ENCODE results near the gene BPIFB1. TPM values are rescaled to one million over a fixed set of nuclear protein-coding genes. Genes with fewer than 3 reads are reported as not detected.

Gene BPIFB1
- total RNA-seq, 1 donor from 2014 or later: not detected

GRCh38 chr20:33252460-33252859, 30.6 kb upstream of the BPIFB1 start:
- no peaks in the 10 kb centered on the region for H3K4me1 Mint-ChIP-seq
- H3K36me3 Mint-ChIP-seq: no peaks in the 10 kb centered on the region
- no peaks in the 10 kb centered on the region for H3F3A ChIP-seq (ENCODE audit: low read depth)
- no peak overlapping the region for H2AFZ ChIP-seq (replicated peaks)
- no peaks in the 10 kb centered on the region for H3K9me3 Mint-ChIP-seq
- TF ChIP-seq, protein P1, sequence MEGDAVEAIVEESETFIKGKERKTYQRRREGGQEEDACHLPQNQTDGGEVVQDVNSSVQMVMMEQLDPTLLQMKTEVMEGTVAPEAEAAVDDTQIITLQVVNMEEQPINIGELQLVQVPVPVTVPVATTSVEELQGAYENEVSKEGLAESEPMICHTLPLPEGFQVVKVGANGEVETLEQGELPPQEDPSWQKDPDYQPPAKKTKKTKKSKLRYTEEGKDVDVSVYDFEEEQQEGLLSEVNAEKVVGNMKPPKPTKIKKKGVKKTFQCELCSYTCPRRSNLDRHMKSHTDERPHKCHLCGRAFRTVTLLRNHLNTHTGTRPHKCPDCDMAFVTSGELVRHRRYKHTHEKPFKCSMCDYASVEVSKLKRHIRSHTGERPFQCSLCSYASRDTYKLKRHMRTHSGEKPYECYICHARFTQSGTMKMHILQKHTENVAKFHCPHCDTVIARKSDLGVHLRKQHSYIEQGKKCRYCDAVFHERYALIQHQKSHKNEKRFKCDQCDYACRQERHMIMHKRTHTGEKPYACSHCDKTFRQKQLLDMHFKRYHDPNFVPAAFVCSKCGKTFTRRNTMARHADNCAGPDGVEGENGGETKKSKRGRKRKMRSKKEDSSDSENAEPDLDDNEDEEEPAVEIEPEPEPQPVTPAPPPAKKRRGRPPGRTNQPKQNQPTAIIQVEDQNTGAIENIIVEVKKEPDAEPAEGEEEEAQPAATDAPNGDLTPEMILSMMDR (IDR thresholded peaks at IDR 0.05): no peak
- no peak for TF ChIP-seq EZH2phosphoT487 (IDR thresholded peaks at IDR 0.05)
- TF ChIP-seq EZH2 (IDR thresholded peaks at IDR 0.05): no peak
- no peak overlapping the region for H3K9ac ChIP-seq
- H3K9me3 ChIP-seq (ENCODE audit: low read depth): no peaks in the 10 kb centered on the region
- H3K4me2 ChIP-seq: no peak overlapping the region
- H3K27ac ChIP-seq: no peak overlapping the region
- no peaks in the 10 kb centered on the region for H3K36me3 ChIP-seq
- no peak overlapping the region for H3K27ac Mint-ChIP-seq
- no peaks in the 10 kb centered on the region for H3K4me1 ChIP-seq
- H3K27me3 ChIP-seq: no peaks in the 10 kb centered on the region
- no peak overlapping the region for H3K4me3 ChIP-seq
- no peaks in the 10 kb centered on the region for H3K79me2 ChIP-seq (ENCODE audit: low read depth)
- H3K4me3 Mint-ChIP-seq: no peak overlapping the region
- H3K27me3 Mint-ChIP-seq (ENCODE audit: insufficient read depth, low read depth): peaks cover 3% of the 10 kb centered on the region
- no peak for DNase-seq (ENCODE audit: low spot score)
- H4K20me1 ChIP-seq (ENCODE audit: low read depth): no peaks in the 10 kb centered on the region

DNA sequence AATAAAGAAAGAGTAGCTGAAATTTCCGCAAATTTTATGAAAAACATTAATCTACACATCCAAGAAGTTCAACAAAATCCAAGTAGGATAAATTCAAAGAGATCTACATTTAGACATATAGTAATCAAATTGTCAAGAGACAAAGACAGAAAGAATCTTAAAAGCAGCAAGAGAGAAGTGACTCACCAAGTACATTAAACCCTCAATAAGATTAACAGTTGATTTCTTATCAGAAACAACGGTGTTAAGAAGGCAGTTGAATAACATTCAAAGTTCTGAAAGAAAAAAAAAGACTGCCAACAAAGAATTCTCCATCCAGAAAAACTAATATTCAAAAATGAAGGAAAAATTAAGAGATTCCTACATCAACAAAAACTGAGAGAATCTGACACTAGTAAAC, 28.0 kb upstream of the BPIFB1 start:
- DNase-seq (ENCODE audit: low spot score): no peak
- Mint-ChIP-seq H3K9me3 (no peaks in the 10 kb centered on the region), H3K36me3 (no peaks in the 10 kb centered on the region), H3K27me3 (ENCODE audit: insufficient read depth, low read depth) (no peaks in the 10 kb centered on the region), H3K4me3 (no peak overlapping the region), H3K27ac (no peak overlapping the region), H3K4me1 (no peaks in the 10 kb centered on the region)
- Histone ChIP-seq H3K4me2 (no peak overlapping the region), H3K4me3 (no peak overlapping the region), H3K79me2 (ENCODE audit: low read depth) (no peaks in the 10 kb centered on the region), H2AFZ (replicated peaks) (no peak overlapping the region), H3F3A (ENCODE audit: low read depth) (no peaks in the 10 kb centered on the region), H3K27ac (no peak overlapping the region), H3K4me1 (no peaks in the 10 kb centered on the region), H4K20me1 (ENCODE audit: low read depth) (no peaks in the 10 kb centered on the region), H3K9ac (no peak overlapping the region), H3K9me3 (ENCODE audit: low read depth) (no peaks in the 10 kb centered on the region), H3K36me3 (no peaks in the 10 kb centered on the region), H3K27me3 (no peaks in the 10 kb centered on the region)
- TF ChIP-seq EZH2phosphoT487 (IDR thresholded peaks at IDR 0.05): no peak
- TF ChIP-seq, protein P1 (IDR thresholded peaks at IDR 0.05): no peak
- TF ChIP-seq EZH2 (IDR thresholded peaks at IDR 0.05): no peak

DNA sequence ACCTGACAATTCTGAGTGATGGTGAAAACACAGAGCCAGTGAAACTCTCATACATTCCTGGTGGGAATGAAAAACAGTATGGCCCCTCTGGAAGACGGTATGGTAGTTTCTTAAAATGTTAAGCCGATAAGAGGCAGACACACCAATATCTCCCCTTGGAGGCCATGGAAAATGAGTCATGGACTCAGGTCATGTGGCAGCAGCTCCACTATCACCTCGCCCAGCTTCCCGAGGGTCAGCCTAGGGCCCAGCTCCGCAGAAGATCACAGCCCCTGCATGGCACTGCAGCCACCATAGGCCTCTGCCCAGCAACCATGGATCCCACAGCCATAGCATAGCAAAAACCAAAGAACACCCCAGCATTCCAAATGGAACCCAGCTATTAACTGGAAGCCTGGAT, 25.8 kb upstream of the BPIFB1 start:
- H3K36me3 Mint-ChIP-seq: no peaks in the 10 kb centered on the region
- Histone ChIP-seq H3K27me3 (no peaks in the 10 kb centered on the region), H2AFZ (replicated peaks) (no peak overlapping the region), H3K79me2 (ENCODE audit: low read depth) (no peaks in the 10 kb centered on the region), H3F3A (ENCODE audit: low read depth) (no peaks in the 10 kb centered on the region), H3K9me3 (ENCODE audit: low read depth) (no peaks in the 10 kb centered on the region), H4K20me1 (ENCODE audit: low read depth) (no peaks in the 10 kb centered on the region), H3K9ac (no peak overlapping the region), H3K4me2 (no peak overlapping the region), H3K4me3 (no peak overlapping the region), H3K27ac (no peak overlapping the region), H3K4me1 (no peaks in the 10 kb centered on the region), H3K36me3 (no peaks in the 10 kb centered on the region)
- no peak overlapping the region for H3K27ac Mint-ChIP-seq
- TF ChIP-seq, protein P1 (IDR thresholded peaks at IDR 0.05): no peak
- TF ChIP-seq EZH2phosphoT487 (IDR thresholded peaks at IDR 0.05): no peak
- TF ChIP-seq EZH2 (IDR thresholded peaks at IDR 0.05): no peak
- H3K4me1 Mint-ChIP-seq: no peaks in the 10 kb centered on the region
- no peaks in the 10 kb centered on the region for H3K9me3 Mint-ChIP-seq
- no peaks in the 10 kb centered on the region for H3K27me3 Mint-ChIP-seq (ENCODE audit: insufficient read depth, low read depth)
- no peak overlapping the region for H3K4me3 Mint-ChIP-seq
- DNase-seq (ENCODE audit: low spot score): no peak

All from neural progenitor cell (in vitro differentiated cells).